Neutrophil (primary cell): ENCODE data around the gene PLCH2.

Source experiments
- H3K27ac ChIP-seq: fragments of 200-600 bp; sonication (generic); 2 replicates; pipeline ENCODE4 v1.5.1; 2016; ENCODE audit warnings: mild to moderate bottlenecking, moderate library complexity
- H3K27me3 ChIP-seq: fragments of 200-600 bp; sonication (generic); 2 replicates; pipeline ENCODE4 v1.6.0; 2016; ENCODE audit warnings: mild to moderate bottlenecking
- H3K36me3 ChIP-seq: fragments of 200-600 bp; sonication (generic); 2 replicates; pipeline ENCODE4 v1.5.1; 2017
- H3K4me1 ChIP-seq, 2 experiments: fragments of 200-600 bp in 1 of 2; sonication (generic) in 1 of 2; 1 replicate in 1 of 2; 2 replicates in 1 of 2; pipeline versions ENCODE4 v1.5.1 to v1.6.1; 2013 to 2016; ENCODE audit warnings: low read depth in 1 of 2, low read length in 1 of 2, mild to moderate bottlenecking in 1 of 2, moderate library complexity in 1 of 2; ENCODE audit not compliant: control insufficient read depth in 1 of 2, insufficient read depth in 1 of 2
- H3K4me3 ChIP-seq, 2 experiments: fragments of 200-600 bp in 1 of 2; sonication (generic) in 1 of 2; 1 replicate in 1 of 2; 2 replicates in 1 of 2; pipeline ENCODE4 v1.5.1; 2013 to 2016; ENCODE audit warnings: low read depth in 1 of 2, low read length in 1 of 2, mild to moderate bottlenecking in 1 of 2, moderate library complexity in 1 of 2
- H3K9me3 ChIP-seq: fragments of 200-600 bp; sonication (generic); 2 replicates; pipeline ENCODE4 v1.5.1; 2016
- TF ChIP-seq, protein P1 (sequence below): fragments of 200-600 bp; sonication (generic); IDR thresholded peaks from 2 replicates; pipeline ENCODE4 v1.5.1; 2016; ENCODE audit warnings: antibody characterized with exemption

The PLCH2 gene

DNA sequence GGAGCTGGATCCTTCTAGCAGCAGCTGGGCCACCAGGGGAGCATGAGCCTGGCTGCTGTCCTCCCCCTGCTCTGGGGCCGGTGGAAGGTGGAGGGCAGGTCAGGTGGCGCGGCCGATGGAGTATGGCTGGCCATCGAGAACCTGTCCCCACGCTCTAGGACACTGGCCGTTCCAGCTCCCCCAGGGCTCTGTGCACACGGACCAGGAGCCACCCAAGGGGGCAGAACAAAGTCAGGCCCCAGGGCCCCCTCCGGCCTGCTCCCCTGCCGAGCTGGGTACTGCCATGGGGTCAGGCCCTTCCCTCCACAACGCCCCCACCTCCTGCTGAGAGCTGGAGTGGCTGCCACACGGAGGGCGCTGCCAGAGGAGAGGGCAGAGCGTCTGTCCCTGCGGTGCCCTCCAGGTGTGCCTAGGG is 4.5 kb upstream of the PLCH2 start:
- H3K27me3 ChIP-seq, result peaks cover 30% of the 10 kb centered on the region
- no peaks in the 10 kb centered on the region for H3K9me3 ChIP-seq
- no peaks in the 10 kb centered on the region for H3K4me1 ChIP-seq
- no peak overlapping the region for H3K27ac ChIP-seq
- TF ChIP-seq, protein P1, sequence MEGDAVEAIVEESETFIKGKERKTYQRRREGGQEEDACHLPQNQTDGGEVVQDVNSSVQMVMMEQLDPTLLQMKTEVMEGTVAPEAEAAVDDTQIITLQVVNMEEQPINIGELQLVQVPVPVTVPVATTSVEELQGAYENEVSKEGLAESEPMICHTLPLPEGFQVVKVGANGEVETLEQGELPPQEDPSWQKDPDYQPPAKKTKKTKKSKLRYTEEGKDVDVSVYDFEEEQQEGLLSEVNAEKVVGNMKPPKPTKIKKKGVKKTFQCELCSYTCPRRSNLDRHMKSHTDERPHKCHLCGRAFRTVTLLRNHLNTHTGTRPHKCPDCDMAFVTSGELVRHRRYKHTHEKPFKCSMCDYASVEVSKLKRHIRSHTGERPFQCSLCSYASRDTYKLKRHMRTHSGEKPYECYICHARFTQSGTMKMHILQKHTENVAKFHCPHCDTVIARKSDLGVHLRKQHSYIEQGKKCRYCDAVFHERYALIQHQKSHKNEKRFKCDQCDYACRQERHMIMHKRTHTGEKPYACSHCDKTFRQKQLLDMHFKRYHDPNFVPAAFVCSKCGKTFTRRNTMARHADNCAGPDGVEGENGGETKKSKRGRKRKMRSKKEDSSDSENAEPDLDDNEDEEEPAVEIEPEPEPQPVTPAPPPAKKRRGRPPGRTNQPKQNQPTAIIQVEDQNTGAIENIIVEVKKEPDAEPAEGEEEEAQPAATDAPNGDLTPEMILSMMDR, result no peak
- H3K36me3 ChIP-seq, result no peaks in the 10 kb centered on the region
- no peak overlapping the region for H3K4me3 ChIP-seq

DNA sequence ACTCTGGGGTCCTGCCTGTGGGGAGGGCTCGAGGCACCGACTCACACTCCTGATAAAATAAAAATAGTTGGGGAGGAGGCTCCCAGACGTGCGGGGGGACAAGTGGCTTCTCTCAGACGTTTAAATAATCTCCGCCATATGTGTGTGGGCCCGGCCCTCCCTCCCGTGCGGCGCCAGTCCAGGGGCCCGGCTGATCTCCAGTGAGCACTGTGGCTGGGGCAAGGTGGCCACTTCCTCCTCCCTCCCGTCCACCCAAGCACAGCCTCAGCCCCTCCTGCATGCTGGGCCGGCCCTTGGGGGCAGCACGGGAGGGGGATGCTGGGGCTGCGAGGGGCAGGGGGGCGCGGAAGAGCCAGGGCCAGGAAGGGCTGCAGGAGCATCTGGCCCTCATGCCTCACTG is 4.0 kb upstream of the PLCH2 start:
- Histone ChIP-seq H3K27me3 (peaks cover 24% of the 10 kb centered on the region), H3K9me3 (no peaks in the 10 kb centered on the region), H3K4me1 (no peaks in the 10 kb centered on the region), H3K4me3 (no peak overlapping the region), H3K36me3 (no peaks in the 10 kb centered on the region), H3K27ac (no peak overlapping the region)
- TF ChIP-seq, protein P1, result no peak

DNA sequence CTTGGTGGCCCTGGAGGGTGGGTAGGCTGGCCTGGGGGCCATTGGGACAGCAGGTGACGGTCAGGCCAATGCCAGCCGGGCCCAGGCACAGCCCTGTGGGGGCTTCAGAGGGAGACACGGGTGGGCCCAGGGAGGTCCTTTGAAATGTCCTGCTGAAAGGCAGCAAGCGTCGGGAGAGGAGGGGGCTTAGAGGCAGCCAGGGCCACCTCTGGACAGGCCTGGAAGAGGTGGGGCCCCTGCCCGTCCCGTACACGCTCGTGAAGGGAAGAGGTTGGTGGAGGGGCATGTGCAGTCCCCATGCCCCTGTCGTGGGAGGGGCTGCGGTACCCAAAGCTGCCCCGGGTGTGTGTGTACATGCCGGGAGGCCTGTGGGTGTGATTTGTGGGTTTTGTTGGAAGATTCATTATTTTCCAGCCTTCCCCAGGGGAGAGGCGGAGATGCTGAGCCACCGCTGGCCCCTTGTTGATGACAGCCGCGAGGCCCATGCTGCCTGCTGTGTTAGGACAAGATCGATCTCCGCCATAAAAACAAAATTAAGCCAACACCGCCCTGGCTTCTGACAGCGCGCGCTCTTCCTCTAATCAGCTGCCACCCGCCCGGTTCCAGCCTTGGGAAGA is 3.4 kb upstream of the PLCH2 start:
- no peaks in the 10 kb centered on the region for H3K4me1 ChIP-seq
- H3K27me3 ChIP-seq, result peaks cover 19% of the 10 kb centered on the region
- no peak overlapping the region for H3K4me3 ChIP-seq
- TF ChIP-seq, protein P1, result no peak
- no peaks in the 10 kb centered on the region for H3K9me3 ChIP-seq
- no peak overlapping the region for H3K27ac ChIP-seq
- no peaks in the 10 kb centered on the region for H3K36me3 ChIP-seq

DNA sequence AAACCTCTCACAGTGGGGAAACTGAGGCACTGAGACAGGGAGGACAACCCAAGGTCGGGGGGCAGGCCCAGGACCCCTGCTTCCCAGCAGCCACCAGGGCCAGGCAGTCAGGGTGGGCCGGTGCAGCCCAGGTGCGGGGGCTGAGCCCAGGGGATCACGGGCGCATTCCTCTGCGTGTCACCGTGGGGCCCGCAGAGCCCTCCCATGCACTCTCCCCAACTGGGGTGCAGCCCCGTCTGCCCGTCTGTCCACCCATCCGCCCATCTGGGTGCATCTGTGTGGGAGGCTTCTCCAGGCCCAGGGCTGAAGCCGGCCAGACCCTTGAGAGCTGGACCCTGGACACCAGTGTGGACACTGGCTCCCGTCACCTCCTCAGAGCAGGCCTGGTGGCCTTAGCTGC is 2.9 kb upstream of the PLCH2 start:
- Histone ChIP-seq H3K27me3 (peaks cover 14% of the 10 kb centered on the region), H3K27ac (no peak overlapping the region), H3K36me3 (no peaks in the 10 kb centered on the region), H3K4me1 (no peaks in the 10 kb centered on the region), H3K4me3 (no peak overlapping the region), H3K9me3 (no peaks in the 10 kb centered on the region)
- TF ChIP-seq, protein P1, result no peak

DNA sequence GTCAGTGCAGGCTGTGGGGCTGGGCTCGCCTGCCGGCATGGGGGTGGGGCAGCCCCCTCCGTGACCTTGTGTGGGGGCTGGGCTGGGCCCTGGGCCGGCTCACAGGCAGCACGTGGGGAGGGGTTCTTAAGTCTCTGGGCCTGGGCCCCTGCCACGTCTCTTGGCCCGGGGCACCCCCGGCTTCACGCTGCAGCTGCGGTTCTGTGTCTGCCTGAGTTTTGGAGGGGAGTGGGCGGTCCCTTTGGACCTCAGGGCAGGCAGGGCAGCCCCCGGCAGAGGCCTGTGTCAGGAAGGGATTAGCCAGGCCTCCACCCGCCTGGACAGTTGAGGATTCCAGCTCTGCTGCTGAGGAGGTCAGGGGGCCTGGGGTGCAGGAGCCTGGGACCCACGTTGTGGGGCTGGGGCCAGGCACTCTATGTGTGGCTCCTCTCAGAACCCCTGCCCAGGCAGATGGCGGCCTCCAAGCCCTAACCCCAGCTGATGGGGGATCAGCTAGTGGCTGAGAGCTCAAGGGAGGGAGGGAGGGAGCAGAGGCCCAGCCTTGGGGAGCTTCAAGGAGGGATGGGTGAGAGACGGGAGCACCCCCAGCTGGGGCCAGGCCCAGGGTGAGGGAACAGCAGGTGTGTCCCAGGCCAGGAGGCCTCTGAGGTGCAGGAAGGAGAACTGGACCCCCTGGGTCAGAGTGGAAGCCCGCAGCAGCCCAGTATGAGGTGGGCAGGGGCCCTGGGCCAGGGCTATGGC is 1.8 kb upstream of the PLCH2 start:
- Histone ChIP-seq H3K36me3 (no peaks in the 10 kb centered on the region), H3K27me3 (peaks cover 3% of the 10 kb centered on the region), H3K4me1 (no peaks in the 10 kb centered on the region), H3K4me3 (no peak overlapping the region), H3K27ac (no peak overlapping the region), H3K9me3 (no peaks in the 10 kb centered on the region)
- TF ChIP-seq, protein P1, result no peak
